BJ (cell line): ENCODE measurements around the gene MAP2. TPM values are rescaled to one million over a fixed set of nuclear protein-coding genes. Genes with fewer than 3 reads are reported as not detected.

Experiments
- CTCF ChIA-PET: fragments of 350-600 bp; formaldehyde crosslinking; extraction: SDS; loops from one replicate; lab custom pipeline; 2021; ENCODE audit warnings: antibody characterized with exemption, inconsistent platforms; lab: Yijun Ruan, JAX
- POLR2A ChIA-PET: fragments of 300-600 bp; sonication (Branson Sonifier 250); formaldehyde crosslinking; extraction: SDS; loops from one replicate; lab custom pipeline; 2021; ENCODE audit warnings: antibody characterized with exemption; lab: Charles Lee
- DNase-seq: peaks from one replicate; pipeline ENCODE4 v3.0.0-alpha.2; 2011; ENCODE audit warnings: low read depth
- H3K27me3 ChIP-seq: 2 replicates; pipeline ENCODE4 v1.6.0; 2011; ENCODE audit warnings: low read length; ENCODE audit not compliant: control insufficient read depth, insufficient read depth
- H3K36me3 ChIP-seq: 2 replicates; pipeline ENCODE4 v1.5.1; 2011; ENCODE audit warnings: low read length; ENCODE audit not compliant: control insufficient read depth, insufficient read depth
- H3K4me3 ChIP-seq: 2 replicates; pipeline ENCODE4 v1.5.1; 2011; ENCODE audit warnings: low read depth, mild to moderate bottlenecking, control low read depth, low read length
- polyA plus RNA-seq: library from polyadenylated mRNA; depleted of rRNA; stranded (reverse); fragments of >200 nt; gene quantifications from 2 replicates; pipeline ENCODE4 v1.2.3, GENCODE V29; 2011
- TF ChIP-seq, protein P1 (sequence below): IDR thresholded peaks from 2 replicates; pipeline ENCODE4 v1.5.1; 2011; ENCODE audit warnings: low read depth, mild to moderate bottlenecking, control low read depth, inconsistent platforms, low read length, moderate library complexity; ENCODE audit not compliant: insufficient read depth

MAP2 gene
- polyA plus RNA-seq, 1 experiment: 3.5 TPM

DNA sequence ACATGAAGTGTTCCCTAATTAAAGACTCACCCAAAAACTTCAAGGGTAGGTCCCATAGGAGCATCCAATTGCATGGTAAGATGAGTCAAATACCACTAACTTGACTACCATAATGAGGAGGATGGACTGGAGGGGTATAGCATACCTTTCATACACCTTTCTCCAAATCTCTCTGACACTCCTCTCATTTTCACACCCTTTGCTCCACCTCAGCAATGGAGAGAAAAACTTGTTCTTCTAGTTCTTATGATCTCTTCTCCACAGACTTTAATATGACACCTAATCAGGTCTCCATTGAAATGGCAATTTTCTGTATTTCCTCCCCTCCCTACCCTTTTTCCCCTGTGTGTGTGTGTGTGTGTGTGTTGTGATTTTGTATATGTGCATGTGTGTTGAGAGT is 41.1 kb upstream of the MAP2 start:
- DNase-seq: no peak
- CTCF ChIA-PET: interaction anchor here (0.6 kb wide), 1 partner anchor 569 kb away, joined by 4 read pairs; no protein-coding TSS in a partner anchor
- POLR2A ChIA-PET: no interaction called here
- Histone ChIP-seq H3K4me3 (no peak overlapping the region), H3K27me3 (no peaks in the 10 kb centered on the region), H3K36me3 (no peaks in the 10 kb centered on the region)
- TF ChIP-seq, protein P1, sequence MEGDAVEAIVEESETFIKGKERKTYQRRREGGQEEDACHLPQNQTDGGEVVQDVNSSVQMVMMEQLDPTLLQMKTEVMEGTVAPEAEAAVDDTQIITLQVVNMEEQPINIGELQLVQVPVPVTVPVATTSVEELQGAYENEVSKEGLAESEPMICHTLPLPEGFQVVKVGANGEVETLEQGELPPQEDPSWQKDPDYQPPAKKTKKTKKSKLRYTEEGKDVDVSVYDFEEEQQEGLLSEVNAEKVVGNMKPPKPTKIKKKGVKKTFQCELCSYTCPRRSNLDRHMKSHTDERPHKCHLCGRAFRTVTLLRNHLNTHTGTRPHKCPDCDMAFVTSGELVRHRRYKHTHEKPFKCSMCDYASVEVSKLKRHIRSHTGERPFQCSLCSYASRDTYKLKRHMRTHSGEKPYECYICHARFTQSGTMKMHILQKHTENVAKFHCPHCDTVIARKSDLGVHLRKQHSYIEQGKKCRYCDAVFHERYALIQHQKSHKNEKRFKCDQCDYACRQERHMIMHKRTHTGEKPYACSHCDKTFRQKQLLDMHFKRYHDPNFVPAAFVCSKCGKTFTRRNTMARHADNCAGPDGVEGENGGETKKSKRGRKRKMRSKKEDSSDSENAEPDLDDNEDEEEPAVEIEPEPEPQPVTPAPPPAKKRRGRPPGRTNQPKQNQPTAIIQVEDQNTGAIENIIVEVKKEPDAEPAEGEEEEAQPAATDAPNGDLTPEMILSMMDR: no peak

DNA sequence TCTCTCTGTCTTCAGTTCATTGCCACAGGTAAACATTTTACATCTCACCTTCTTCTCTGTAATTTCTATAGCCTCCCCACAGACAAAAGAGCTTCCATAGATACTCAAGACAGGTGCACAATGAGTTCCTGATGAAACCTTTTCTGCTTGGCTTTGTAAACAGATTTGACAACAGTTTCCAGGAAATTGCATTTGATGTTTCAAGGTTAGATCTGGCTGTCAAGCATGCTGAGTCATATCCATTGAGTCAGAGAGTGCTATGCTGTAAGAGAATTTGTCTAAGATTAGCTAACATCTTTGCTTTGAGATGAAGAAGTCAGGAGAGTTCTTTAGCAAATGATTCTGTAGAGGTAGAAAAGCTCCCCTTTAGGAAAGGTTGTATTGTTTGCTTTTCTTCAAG is 40.6 kb upstream of the MAP2 start:
- H3K4me3 ChIP-seq: no peak overlapping the region
- ChIA-PET POLR2A (no interaction called here), CTCF (interaction anchor here (0.6 to 0.8 kb wide), 2 partner anchors 41 to 569 kb away, joined by 3 to 4 read pairs; partner anchors contain the start of gene MAP2)
- H3K27me3 ChIP-seq: no peaks in the 10 kb centered on the region
- TF ChIP-seq, protein P1: no peak
- DNase-seq: no peak
- no peaks in the 10 kb centered on the region for H3K36me3 ChIP-seq

DNA sequence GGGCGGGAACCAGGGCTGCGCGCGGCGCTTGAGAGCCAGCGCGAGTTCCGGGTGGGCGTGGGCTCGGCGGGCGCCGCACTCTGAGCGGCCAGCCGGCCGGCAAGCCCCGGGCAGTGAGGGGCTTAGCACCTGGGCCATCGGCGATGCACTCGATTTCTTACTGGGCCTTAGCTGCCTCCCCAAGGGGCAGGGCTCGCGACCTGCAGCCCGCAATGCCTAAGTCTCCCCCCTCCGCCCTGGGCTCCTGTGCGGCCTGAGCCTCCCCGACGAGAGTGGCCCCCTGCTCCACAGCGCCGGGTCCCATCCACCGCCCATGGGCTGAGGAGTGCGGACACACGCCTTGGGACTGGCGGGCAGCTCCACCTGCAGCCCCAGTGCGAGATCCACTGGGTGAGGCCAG is 36.5 kb upstream of the MAP2 start:
- CTCF ChIA-PET: interaction anchor here (0.6 to 0.9 kb wide), 2 partner anchors 1015 to 1116 kb away, joined by 3 to 5 read pairs; no protein-coding TSS in a partner anchor
- no peaks in the 10 kb centered on the region for H3K27me3 ChIP-seq
- TF ChIP-seq, protein P1: no peak
- H3K4me3 ChIP-seq: no peak overlapping the region
- POLR2A ChIA-PET: no interaction called here
- H3K36me3 ChIP-seq: no peaks in the 10 kb centered on the region
- DNase-seq: no peak

DNA sequence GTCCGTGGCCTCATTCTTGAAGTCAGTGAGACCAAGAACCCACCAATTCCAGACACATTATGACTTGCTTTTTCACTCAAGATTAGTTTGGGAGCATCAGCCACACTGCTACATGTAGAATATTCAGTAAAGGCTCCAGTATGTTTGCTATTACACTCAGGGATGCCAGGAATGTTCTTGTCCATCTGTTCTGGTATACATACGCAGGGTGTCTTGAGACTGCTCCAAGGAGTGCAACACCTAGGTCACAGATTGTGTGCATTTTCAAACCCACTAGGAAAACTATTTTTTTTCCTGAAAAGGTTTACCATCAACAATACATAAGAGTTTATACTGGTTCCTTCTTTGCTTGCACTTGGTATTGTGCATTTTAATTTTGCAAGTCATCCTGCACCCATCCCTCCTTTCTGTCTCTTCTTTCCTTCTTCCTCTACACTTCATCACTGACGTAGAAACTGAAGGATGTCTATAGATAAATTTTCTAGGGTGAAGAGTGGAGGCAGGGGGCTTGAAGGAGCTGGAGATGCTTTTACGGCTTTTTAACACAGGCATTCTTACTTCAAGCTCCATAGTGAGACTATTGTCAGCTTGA is 35.3 kb upstream of the MAP2 start:
- ChIA-PET CTCF (interaction anchor here (0.9 to 1.1 kb wide), 2 partner anchors 36 to 1016 kb away, joined by 3 read pairs; no protein-coding TSS in a partner anchor), POLR2A (no interaction called here)
- DNase-seq: no peak
- no peaks in the 10 kb centered on the region for H3K36me3 ChIP-seq
- H3K4me3 ChIP-seq: no peak overlapping the region
- H3K27me3 ChIP-seq: no peaks in the 10 kb centered on the region
- TF ChIP-seq, protein P1: no peak

DNA sequence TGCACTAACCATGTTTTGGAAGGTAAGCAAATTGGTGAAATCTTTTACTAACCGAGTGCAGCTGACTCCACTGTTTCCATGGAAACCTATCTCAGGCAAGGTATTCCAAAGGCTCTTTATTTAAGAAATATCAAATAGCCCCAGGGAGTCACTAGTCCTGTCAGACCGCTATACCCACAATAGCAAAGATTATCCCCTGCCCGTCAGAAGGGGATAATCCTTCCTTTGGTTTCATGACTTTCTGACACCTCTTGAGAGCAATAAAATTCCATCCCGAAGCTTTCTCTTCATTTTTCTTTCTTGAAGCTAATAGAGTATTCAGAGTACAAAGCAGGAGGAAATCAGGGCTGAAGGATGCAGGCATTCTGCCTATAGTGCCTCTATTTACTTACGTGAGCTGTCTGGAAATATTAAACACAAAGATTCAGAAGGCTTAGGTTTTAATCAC is 34.7 kb upstream of the MAP2 start:
- CTCF ChIA-PET: interaction anchor here (1.1 kb wide), 1 partner anchor 36 kb away, joined by 3 read pairs; no protein-coding TSS in a partner anchor

More for the DNA sequence above, 34.7 kb upstream of the MAP2 start:
- Histone ChIP-seq H3K36me3 (no peaks in the 10 kb centered on the region), H3K27me3 (no peaks in the 10 kb centered on the region), H3K4me3 (no peak overlapping the region)
- POLR2A ChIA-PET: no interaction called here
- TF ChIP-seq, protein P1: no peak
- no peak for DNase-seq
